DND-41 (cell line): ENCODE measurements around the gene DCUN1D3.

ENCODE experiments used
- EZH2 ChIP-seq: IDR thresholded peaks from 3 replicates; pipeline ENCODE4 v1.6.1; 2012; ENCODE audit warnings: borderline replicate concordance, low read depth, mild to moderate bottlenecking, moderate library complexity, low read length, inconsistent platforms; ENCODE audit not compliant: severe bottlenecking
- TF ChIP-seq, protein P1 (sequence below): IDR thresholded peaks from 2 replicates; pipeline ENCODE4 v1.5.1; 2012; ENCODE audit warnings: borderline replicate concordance, low read length, moderate library complexity, mild to moderate bottlenecking; ENCODE audit not compliant: poor library complexity, severe bottlenecking; ENCODE audit errors: extremely low read depth

DNA sequence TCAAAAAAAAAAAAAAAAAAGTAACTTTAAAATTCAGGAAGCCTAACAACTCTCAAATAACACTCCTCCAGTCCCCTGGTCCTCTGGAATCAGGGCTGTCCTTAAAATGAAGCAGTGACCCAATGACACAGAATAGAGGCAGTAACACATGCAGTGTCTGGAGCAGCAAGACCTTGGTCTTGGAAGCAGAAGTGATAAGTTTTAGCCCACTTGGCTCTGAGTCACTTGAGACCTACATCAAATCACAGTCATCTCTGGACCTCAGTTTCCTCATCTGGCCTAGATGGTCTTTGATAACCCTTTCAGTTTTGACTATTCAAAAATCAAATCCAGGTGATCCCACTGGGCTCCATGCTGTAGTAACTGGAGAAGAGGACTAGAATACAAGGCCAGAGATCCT lies 39.5 kb upstream of the DCUN1D3 start:
- TF ChIP-seq, protein P1, sequence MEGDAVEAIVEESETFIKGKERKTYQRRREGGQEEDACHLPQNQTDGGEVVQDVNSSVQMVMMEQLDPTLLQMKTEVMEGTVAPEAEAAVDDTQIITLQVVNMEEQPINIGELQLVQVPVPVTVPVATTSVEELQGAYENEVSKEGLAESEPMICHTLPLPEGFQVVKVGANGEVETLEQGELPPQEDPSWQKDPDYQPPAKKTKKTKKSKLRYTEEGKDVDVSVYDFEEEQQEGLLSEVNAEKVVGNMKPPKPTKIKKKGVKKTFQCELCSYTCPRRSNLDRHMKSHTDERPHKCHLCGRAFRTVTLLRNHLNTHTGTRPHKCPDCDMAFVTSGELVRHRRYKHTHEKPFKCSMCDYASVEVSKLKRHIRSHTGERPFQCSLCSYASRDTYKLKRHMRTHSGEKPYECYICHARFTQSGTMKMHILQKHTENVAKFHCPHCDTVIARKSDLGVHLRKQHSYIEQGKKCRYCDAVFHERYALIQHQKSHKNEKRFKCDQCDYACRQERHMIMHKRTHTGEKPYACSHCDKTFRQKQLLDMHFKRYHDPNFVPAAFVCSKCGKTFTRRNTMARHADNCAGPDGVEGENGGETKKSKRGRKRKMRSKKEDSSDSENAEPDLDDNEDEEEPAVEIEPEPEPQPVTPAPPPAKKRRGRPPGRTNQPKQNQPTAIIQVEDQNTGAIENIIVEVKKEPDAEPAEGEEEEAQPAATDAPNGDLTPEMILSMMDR, result no peak
- TF ChIP-seq EZH2, result no peak
